ENCODE data around the gene ASB10. TPM values are rescaled to one million over a fixed set of nuclear protein-coding genes. Genes with fewer than 3 reads are reported as not detected.
A peak's percentile ranks its signal among the peaks of the same experiment; 100 is the strongest.

The ASB10 gene
- total RNA-seq, 1 experiment from 2014 or later = not detected

DNA sequence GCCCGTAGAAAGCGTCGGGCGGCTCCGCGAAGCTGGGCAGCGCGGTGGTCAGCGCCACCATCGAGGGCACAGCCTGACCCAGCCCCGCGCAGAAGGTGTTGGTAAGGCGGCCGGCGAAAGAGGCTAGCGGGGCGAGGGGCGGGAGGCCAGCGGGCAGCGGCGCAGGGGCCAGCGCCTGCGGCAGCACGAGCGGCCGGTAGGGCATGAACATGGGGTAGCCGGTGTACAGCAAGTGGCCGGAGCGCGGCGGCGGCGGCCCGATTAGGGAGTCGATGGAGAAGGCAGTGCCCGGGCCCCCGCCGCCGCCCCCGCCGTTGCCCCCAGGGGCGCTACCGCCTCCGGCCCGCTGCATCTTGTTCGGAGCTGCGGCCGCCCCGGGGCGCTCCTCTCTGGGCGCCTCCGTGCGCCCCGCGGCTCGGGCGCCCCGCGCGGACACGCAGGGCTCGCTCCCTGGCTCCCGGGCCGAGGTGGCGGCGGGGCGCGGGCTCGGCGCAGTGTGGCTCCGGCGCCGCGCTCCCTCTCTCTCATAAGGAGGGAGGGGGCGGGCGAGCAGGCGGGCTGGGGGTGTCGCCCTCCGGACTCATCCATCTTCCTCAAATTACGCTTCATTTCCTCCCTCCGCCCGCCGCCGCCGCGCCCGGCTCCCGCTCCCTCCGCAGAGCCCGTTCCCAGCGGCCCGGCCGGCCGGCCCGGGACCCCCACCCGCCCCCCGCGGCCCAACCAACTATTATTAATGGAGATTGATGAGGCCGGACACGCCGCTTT is 19.7 kb downstream of the ASB10 start, which contains the start of gene GBX1 (continued):
- TF ChIP-seq CREM (CRISPR knock-in tag; IDR thresholded peaks at IDR 0.05) (no peak), CTCF (IDR thresholded peaks at IDR 0.05) (no peak), TP53 (CRISPR knock-in tag; IDR thresholded peaks at IDR 0.05) (no peak), ESRRA (CRISPR knock-in tag; IDR thresholded peaks at IDR 0.05; ENCODE audit: borderline replicate concordance) (no peak), ZNF121 (CRISPR knock-in tag; IDR thresholded peaks at IDR 0.05) (no peak), FOXK1 (CRISPR knock-in tag; IDR thresholded peaks at IDR 0.05) (no peak), HMGXB4 (CRISPR knock-in tag; IDR thresholded peaks at IDR 0.05) (peak; percentile 42; the same call in 1 of the 2 replicates), GRHL2 (CRISPR knock-in tag; IDR thresholded peaks at IDR 0.05; ENCODE audit: insufficient replicate concordance, severe bottlenecking) (no peak), ERG (CRISPR knock-in tag; IDR thresholded peaks at IDR 0.05) (no peak), ZNF317 (CRISPR knock-in tag; IDR thresholded peaks at IDR 0.05; ENCODE audit: borderline replicate concordance, low read depth) (no peak), NR1H2 (CRISPR knock-in tag; IDR thresholded peaks at IDR 0.05) (no peak), USF2 (CRISPR knock-in tag; IDR thresholded peaks at IDR 0.05) (no peak), TEAD4 (CRISPR knock-in tag; IDR thresholded peaks at IDR 0.05) (no peak), ZNF138 (CRISPR knock-in tag; conservative IDR thresholded peaks at IDR 0.05) (no peak), NFYB (CRISPR knock-in tag; conservative IDR thresholded peaks at IDR 0.05; ENCODE audit: low read depth) (no peak)
- TF ChIP-seq, protein P1, sequence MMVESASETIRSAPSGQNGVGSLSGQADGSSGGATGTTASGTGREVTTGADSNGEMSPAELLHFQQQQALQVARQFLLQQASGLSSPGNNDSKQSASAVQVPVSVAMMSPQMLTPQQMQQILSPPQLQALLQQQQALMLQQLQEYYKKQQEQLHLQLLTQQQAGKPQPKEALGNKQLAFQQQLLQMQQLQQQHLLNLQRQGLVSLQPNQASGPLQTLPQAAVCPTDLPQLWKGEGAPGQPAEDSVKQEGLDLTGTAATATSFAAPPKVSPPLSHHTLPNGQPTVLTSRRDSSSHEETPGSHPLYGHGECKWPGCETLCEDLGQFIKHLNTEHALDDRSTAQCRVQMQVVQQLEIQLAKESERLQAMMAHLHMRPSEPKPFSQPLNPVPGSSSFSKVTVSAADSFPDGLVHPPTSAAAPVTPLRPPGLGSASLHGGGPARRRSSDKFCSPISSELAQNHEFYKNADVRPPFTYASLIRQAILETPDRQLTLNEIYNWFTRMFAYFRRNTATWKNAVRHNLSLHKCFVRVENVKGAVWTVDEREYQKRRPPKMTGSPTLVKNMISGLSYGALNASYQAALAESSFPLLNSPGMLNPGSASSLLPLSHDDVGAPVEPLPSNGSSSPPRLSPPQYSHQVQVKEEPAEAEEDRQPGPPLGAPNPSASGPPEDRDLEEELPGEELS (CRISPR knock-in tag; IDR thresholded peaks at IDR 0.05) = 0 out of 2 replicates have a peak, but pooled peaks have one; percentile 21
- TF ChIP-seq, protein P2, sequence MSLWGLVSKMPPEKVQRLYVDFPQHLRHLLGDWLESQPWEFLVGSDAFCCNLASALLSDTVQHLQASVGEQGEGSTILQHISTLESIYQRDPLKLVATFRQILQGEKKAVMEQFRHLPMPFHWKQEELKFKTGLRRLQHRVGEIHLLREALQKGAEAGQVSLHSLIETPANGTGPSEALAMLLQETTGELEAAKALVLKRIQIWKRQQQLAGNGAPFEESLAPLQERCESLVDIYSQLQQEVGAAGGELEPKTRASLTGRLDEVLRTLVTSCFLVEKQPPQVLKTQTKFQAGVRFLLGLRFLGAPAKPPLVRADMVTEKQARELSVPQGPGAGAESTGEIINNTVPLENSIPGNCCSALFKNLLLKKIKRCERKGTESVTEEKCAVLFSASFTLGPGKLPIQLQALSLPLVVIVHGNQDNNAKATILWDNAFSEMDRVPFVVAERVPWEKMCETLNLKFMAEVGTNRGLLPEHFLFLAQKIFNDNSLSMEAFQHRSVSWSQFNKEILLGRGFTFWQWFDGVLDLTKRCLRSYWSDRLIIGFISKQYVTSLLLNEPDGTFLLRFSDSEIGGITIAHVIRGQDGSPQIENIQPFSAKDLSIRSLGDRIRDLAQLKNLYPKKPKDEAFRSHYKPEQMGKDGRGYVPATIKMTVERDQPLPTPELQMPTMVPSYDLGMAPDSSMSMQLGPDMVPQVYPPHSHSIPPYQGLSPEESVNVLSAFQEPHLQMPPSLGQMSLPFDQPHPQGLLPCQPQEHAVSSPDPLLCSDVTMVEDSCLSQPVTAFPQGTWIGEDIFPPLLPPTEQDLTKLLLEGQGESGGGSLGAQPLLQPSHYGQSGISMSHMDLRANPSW (CRISPR knock-in tag; conservative IDR thresholded peaks at IDR 0.05; ENCODE audit: low read depth) = no peak
